Islet of Langerhans (tissue), 1 donor: ENCODE data around the gene MRPS15.

ENCODE experiments used
- FAIRE-seq: peaks from one replicate; lab custom pipeline; 2011; peaks lifted over from hg19 to GRCh38; lab: Jason Lieb, UNC

MRPS15 gene

DNA sequence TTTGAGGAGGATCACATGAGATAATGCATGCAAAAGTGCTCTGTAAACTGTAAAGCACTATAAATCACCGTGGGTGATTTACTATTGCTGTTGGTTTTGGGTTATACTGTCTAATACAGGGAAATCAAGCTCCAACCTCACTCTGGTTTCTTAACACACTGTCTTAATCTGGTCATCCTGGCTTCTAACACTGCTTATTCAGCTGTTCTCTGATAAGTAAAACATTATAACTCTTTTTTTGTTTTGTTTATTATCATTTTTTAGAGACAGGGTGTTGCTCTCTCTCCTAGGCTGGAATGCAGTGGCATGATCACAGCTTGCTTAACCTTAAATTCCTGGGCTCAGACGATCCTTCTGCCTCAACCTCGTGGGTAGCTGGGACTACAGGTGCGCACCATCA is 44.6 kb downstream of the MRPS15 start:
- no peak for FAIRE-seq

DNA sequence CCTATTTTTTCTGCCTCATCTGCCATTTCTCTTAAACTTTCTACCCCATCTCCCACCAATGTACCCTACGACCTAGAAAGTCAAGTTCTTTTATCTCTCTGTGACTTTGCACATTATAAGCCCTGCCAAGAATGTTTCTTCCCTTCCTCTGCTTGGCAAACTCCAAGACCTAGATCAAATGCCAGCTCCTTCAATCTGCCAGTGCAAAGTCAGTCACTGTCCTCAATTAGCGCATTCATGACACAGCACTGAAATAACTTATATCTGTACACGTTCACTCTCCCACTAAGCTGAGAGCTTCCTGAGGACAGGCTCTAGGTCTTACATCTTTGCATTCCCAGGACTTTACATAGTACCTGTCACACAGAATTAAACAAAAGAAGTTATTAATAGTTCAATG is 45.0 kb downstream of the MRPS15 start:
- FAIRE-seq = no peak

GRCh38 chr1:36417931-36418330 is 46.3 kb downstream of the MRPS15 start:
- no peak for FAIRE-seq

DNA sequence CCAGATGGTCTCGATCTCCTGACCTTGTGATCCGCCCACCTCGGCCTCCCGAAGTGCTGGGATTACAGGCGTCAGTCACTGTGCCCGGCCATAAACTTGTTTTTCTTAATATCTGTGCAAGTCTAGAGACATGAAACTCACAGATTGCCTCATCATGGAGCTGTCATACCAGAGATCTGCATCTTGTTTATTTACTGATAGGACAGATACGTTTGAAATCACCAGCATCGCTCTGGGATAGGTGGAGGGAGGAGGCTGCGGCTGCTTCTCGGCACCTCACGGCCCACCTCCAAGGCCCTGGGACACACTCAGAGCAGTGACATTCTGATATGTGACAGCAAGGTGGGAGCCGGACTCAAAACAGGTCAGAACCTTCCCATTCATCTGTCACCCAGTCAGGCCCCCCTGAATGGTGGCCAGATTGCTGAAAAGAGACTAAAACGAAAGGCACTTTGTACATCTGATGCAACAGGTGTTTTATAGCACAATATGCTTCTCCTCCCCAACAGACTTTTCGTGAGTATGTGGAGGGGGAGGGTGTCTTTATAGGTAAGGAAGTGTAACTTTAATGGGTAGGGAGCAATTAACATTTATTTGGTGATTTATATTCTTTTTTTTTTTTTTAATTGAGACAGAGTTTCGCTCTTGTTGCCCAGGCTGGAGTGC is 48.4 kb downstream of the MRPS15 start:
- FAIRE-seq = no peak

DNA sequence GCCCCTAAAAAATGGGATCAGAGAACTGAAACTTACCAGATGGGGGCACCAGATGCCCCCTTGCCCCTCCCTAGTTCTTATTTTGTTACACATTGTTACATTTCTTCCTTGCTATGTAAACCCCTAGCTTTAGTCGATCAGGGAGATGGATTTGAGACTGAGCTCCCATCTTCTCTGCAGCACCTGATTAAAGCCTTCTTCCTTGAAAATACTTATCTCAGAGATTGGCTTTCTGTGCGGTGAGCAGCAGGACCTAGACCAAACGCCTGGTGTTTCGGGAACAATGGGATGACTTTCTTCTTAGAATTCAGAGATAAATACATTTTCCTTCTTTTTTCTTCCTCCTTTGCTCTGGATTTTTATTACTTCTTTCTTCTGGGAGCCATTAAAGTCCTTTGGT is 49.8 kb downstream of the MRPS15 start:
- FAIRE-seq = no peak

GRCh38 chr1:36411674-36412648 is 52.2 kb downstream of the MRPS15 start:
- no peak for FAIRE-seq

DNA sequence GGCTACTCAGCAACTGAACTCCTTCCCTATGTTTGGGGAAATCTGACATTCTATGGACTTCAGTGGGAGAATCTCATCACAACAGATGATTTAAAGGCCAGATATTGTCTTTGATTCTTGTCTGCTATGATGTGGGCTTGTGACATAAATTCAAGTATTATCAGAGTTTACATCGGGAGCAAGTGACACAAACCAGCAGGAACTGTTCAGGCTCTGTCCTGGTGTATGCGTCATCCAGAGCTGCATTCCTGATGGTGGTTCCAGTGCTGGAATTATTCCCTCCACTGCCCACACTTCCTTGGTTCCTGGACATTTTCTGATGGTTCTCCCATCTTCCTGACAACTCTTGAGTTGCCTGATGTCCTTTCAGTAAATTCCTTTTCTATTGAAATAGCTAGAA is 55.7 kb downstream of the MRPS15 start:
- FAIRE-seq = no peak

DNA sequence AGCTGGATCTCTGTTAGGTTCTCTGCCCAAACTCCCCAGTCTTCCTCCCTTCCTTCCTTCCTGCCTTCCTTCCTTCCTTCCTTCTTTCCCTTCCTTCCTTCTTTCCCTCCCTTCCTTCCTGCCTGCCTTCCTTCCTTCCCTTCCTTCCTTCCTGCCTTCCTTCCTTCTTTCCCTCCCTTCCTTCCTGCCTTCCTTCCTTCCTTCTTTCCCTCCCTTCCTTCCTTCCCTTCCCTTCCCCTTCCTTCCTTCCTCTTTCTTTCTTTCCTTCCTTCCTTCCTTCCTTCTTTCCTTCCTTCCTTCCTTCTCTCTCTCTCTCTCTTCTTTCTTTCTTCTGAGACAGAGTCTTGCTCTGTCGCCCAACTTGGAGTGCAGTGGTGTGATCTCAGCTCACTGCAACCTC is 57.7 kb downstream of the MRPS15 start:
- no peak for FAIRE-seq
